Fibroblast of lung (primary cell): ENCODE results near the gene CYP11A1. TPM values are rescaled to one million over a fixed set of nuclear protein-coding genes. Genes with fewer than 3 reads are reported as not detected.

Source experiments
- DNase-seq, 2 donors: peaks; one replicate each; pipeline versions ENCODE4 v3.0.0 to v3.0.0-alpha.2; 2010; ENCODE audit warnings: low read depth in 2 of 2
- H2AFZ ChIP-seq: 2 replicates; pipeline ENCODE4 v1.5.1; 2012; ENCODE audit warnings: low read length, control low read depth, inconsistent platforms
- H3K27ac ChIP-seq: 2 replicates; pipeline ENCODE4 v1.5.1; 2011; ENCODE audit warnings: low read length, control low read depth; ENCODE audit not compliant: insufficient read depth
- H3K27me3 ChIP-seq: 2 replicates; pipeline ENCODE4 v1.5.1; 2011; ENCODE audit warnings: mild to moderate bottlenecking, low read length; ENCODE audit not compliant: control insufficient read depth, insufficient read depth
- H3K36me3 ChIP-seq: 2 replicates; pipeline ENCODE4 v1.5.1; 2011; ENCODE audit warnings: low read length; ENCODE audit not compliant: control insufficient read depth, insufficient read depth
- H3K4me1 ChIP-seq: 2 replicates; pipeline ENCODE4 v1.5.1; 2011; ENCODE audit warnings: low read length; ENCODE audit not compliant: control insufficient read depth, insufficient read depth; ENCODE audit errors: extremely low read depth
- H3K4me2 ChIP-seq: 2 replicates; pipeline ENCODE4 v1.5.1; 2011; ENCODE audit warnings: low read length, control low read depth; ENCODE audit not compliant: insufficient read depth; ENCODE audit errors: extremely low read depth
- H3K4me3 ChIP-seq, 4 experiments: fragments of 200-600 bp in 1 of 4; sonication (generic) in 1 of 4; replicated peaks in 1 of 4; 2 replicates each; pipeline ENCODE4 v1.5.1; 2011 to 2016; ENCODE audit warnings: low read length in 4 of 4, low read depth in 3 of 4, mild to moderate bottlenecking in 3 of 4, control low read depth in 2 of 4, inconsistent platforms in 1 of 4, mixed read lengths in 1 of 4; ENCODE audit not compliant: insufficient read depth in 1 of 4; ENCODE audit errors: control extremely low read depth in 1 of 4
- H3K79me2 ChIP-seq: 2 replicates; pipeline ENCODE4 v1.5.1; 2012; ENCODE audit warnings: mild to moderate bottlenecking, low read length, inconsistent platforms; ENCODE audit not compliant: control insufficient read depth, insufficient read depth
- H3K9ac ChIP-seq: 2 replicates; pipeline ENCODE4 v1.5.1; 2011; ENCODE audit warnings: mild to moderate bottlenecking, low read length, control low read depth; ENCODE audit not compliant: insufficient read depth
- H3K9me3 ChIP-seq: 2 replicates; pipeline ENCODE4 v1.5.1; 2012; ENCODE audit warnings: low read depth, low read length; ENCODE audit not compliant: control insufficient read depth, insufficient read depth
- H4K20me1 ChIP-seq: 2 replicates; pipeline ENCODE4 v1.5.1; 2011; ENCODE audit warnings: low read length; ENCODE audit not compliant: control insufficient read depth, insufficient read depth; ENCODE audit errors: extremely low read depth
- CTCF ChIP-seq, 2 donors: IDR thresholded peaks in 1 of 2; conservative IDR thresholded peaks in 1 of 2; 1 replicate in 1 of 2; 2 replicates in 1 of 2; pipeline ENCODE4 v1.5.1; 2011 to 2012; ENCODE audit warnings: low read length in 2 of 2, control low read depth in 1 of 2, inconsistent platforms in 1 of 2, low read depth in 1 of 2, mild to moderate bottlenecking in 1 of 2
- EZH2 ChIP-seq: IDR thresholded peaks from 2 replicates; pipeline ENCODE4 v1.5.1; 2012; ENCODE audit warnings: low read length, control low read depth, mild to moderate bottlenecking; ENCODE audit errors: missing control alignments
- polyA plus RNA-seq, 2 donors: library from polyadenylated mRNA; depleted of rRNA in 1 of 2; stranded (reverse) in 1 of 2; unstranded in 1 of 2; fragments of >200 nt; gene quantifications; 2 replicates each; pipeline ENCODE4 v1.2.1, GENCODE V29; 2011 to 2012; ENCODE audit warnings: missing spikeins in 1 of 2
- total RNA-seq: library from RNA; depleted of rRNA; stranded (reverse); fragments of >200 nt; gene quantifications from 2 replicates; pipeline ENCODE4 v1.2.1, GENCODE V29; 2014

CYP11A1 gene
- total and polyA plus RNA-seq, 2 donors (not counting 1 experiment from before 2014, with no cell fraction given): 0.07 to 0.33 TPM

DNA sequence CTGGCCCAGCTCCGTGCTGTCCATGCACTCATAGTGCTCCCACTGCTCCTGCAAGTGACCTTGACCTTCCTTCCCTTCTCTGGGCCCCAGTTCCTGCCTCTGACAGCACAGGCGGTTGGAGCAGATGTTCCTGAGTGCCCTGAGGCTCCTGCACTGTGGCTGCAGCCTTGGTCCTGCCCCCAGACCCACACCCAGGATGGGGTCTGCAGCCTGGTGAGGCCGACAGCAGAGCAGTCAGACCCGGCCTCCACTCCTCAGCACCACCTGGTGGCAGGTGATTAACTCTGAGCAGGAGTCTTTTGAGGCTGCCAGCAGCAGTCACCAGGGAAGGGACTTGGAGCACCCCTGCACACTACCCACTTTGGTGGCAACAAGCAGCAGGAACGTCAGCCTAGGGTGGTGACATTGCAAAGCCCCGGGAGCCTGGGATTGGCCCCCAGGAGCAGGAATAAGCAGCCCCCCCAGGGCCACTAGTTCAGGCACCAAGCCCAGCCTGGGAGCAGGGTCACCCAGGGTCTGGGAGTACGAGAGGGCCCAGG, 64.6 kb downstream of the CYP11A1 start:
- Histone ChIP-seq H3K79me2 (no peaks in the 10 kb centered on the region), H2AFZ (no peak overlapping the region), H3K4me2 (no peak overlapping the region), H3K4me1 (no peaks in the 10 kb centered on the region), H3K9ac (no peak overlapping the region), H3K9me3 (no peaks in the 10 kb centered on the region), H3K36me3 (no peaks in the 10 kb centered on the region), H4K20me1 (no peaks in the 10 kb centered on the region), H3K4me3 (no peak overlapping the region), H3K27ac (no peak overlapping the region), H3K27me3 (peaks cover 54% of the 10 kb centered on the region)
- no peak for TF ChIP-seq EZH2
- TF ChIP-seq CTCF (conservative IDR thresholded peaks at IDR 0.05 in 1 of 2, IDR thresholded peaks at IDR 0.05 in 1 of 2; ENCODE audit: low read depth in 1 of 2, low read length in 2 of 2): peak; percentile 42 to 52
- DNase-seq: no peak

GRCh38 chr15:74301583-74302361, 65.7 kb downstream of the CYP11A1 start:
- Histone ChIP-seq H3K9ac (no peak overlapping the region), H3K4me2 (no peak overlapping the region), H3K4me1 (no peaks in the 10 kb centered on the region), H3K27me3 (peaks cover 47% of the 10 kb centered on the region), H2AFZ (no peak overlapping the region), H4K20me1 (no peaks in the 10 kb centered on the region), H3K27ac (no peak overlapping the region), H3K4me3 (no peak overlapping the region), H3K36me3 (no peaks in the 10 kb centered on the region), H3K79me2 (no peaks in the 10 kb centered on the region), H3K9me3 (no peaks in the 10 kb centered on the region)
- no peak for TF ChIP-seq CTCF (conservative IDR thresholded peaks at IDR 0.05 in 1 of 2, IDR thresholded peaks at IDR 0.05 in 1 of 2; ENCODE audit: low read depth in 1 of 2, low read length in 2 of 2)
- TF ChIP-seq EZH2: no peak
- no peak for DNase-seq

GRCh38 chr15:74300057-74300795, 67.2 kb downstream of the CYP11A1 start:
- no peak overlapping the region for H3K9ac ChIP-seq
- H3K36me3 ChIP-seq: no peaks in the 10 kb centered on the region
- no peak overlapping the region for H2AFZ ChIP-seq
- no peak overlapping the region for H3K27ac ChIP-seq
- no peak overlapping the region for H3K4me2 ChIP-seq
- no peaks in the 10 kb centered on the region for H3K79me2 ChIP-seq
- H3K9me3 ChIP-seq: no peaks in the 10 kb centered on the region
- no peak for TF ChIP-seq EZH2
- TF ChIP-seq CTCF (conservative IDR thresholded peaks at IDR 0.05 in 1 of 2, IDR thresholded peaks at IDR 0.05 in 1 of 2; ENCODE audit: low read depth in 1 of 2, low read length in 2 of 2): no peak
- H4K20me1 ChIP-seq: no peaks in the 10 kb centered on the region
- H3K4me1 ChIP-seq: no peaks in the 10 kb centered on the region
- DNase-seq: no peak
- no peak overlapping the region for H3K4me3 ChIP-seq
- peaks cover 32% of the 10 kb centered on the region for H3K27me3 ChIP-seq
